HG03039 (cell line): Measurements from ENCODE around the gene RFFL.
"Not testable (repeated sequence)": the region's sequence is repeated elsewhere in the genome, so short reads cannot be mapped to it uniquely, and the experiment has no call there.

Source experiments
- ATAC-seq: cut with Tn5 transposase; IDR thresholded peaks from one replicate; pipeline ENCODE4 v1.9.1; 2021; ENCODE audit warnings: mild to moderate bottlenecking, moderate library complexity; ENCODE audit not compliant: unreplicated experiment

The RFFL gene, protein sequence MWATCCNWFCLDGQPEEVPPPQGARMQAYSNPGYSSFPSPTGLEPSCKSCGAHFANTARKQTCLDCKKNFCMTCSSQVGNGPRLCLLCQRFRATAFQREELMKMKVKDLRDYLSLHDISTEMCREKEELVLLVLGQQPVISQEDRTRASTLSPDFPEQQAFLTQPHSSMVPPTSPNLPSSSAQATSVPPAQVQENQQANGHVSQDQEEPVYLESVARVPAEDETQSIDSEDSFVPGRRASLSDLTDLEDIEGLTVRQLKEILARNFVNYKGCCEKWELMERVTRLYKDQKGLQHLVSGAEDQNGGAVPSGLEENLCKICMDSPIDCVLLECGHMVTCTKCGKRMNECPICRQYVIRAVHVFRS

DNA sequence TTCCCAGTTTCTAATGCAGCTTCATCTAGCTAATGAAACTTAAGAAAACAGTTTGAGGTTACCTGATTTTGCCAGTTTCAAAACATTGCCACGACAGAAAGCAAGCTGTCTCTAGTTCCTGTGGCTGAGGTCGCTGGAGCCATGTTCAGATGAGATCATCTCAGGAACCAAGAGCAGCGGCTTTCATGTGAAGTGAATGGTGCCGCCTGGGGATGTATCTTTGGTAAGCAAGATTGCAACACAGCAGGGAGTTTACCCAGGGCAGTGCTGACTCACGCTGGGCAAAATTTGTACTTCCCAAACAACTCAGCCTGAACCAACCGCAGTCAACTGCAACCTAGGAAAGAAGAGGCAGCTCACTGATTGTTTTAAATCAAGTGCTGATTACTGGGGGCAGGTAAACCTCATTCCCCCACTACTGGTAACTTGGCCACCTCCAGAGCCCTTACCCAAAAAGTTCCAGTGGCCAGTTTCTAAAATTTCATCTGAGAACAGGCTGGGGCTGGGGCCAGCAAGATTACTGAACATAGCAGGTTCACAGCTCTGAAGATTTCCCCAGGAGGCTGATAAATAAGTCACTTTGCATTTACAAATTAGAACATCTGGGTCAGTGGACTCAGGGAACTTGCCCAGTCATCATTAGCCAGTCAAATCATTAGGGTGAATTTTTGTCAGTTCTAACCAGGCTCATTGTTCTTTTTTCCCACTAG, at the start of gene RFFL:
Gene RFFL, minus strand, starts transcription at position 194 of the 710 bp plus-strand sequence. CDS start 37,154 bp downstream, outside the sequence.
- ATAC-seq: peak; percentile 72

GRCh38 chr17:35110791-35111190, 47.3 kb upstream of the RFFL start:
- ATAC-seq: not testable (repeated sequence)

GRCh38 chr17:35104844-35105450, 41.4 kb upstream of the RFFL start:
- no peak for ATAC-seq

GRCh38 chr17:35103271-35103670, 39.8 kb upstream of the RFFL start:
- ATAC-seq: no peak

- ATAC-seq: no peak
These were observed 38.2 kb upstream of the RFFL start for GRCh38 chr17:35101725-35102124.

GRCh38 chr17:35101036-35101435, 37.5 kb upstream of the RFFL start:
- ATAC-seq: no peak

DNA sequence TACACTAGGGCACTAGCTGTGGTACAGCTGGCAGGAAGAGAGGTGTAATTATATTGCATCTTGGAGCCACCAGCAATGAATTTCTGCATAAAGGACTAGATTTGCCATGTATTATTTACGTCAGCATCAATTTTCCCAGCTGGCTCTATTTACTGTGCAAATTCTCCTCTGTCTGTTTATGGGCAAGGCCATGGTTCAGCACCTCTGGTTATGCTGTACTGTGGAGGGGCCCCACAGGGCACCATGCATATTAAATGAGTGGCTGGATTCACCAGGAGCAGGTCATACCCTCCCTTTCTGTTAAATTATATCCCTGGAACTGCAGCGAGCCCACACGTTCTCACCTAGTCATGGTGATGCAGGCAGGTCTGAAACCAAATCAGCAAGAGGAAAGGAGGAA, 36.4 kb upstream of the RFFL start:
- no peak for ATAC-seq

GRCh38 chr17:35097776-35098175, 34.3 kb upstream of the RFFL start:
- no peak for ATAC-seq

- no peak for ATAC-seq
These were observed 32.2 kb upstream of the RFFL start for GRCh38 chr17:35095741-35096140.

- ATAC-seq: no peak
These were observed 31.4 kb upstream of the RFFL start for GRCh38 chr17:35094902-35095301.

- ATAC-seq: not testable (repeated sequence)
These were observed 27.2 kb upstream of the RFFL start for GRCh38 chr17:35090707-35091106.

DNA sequence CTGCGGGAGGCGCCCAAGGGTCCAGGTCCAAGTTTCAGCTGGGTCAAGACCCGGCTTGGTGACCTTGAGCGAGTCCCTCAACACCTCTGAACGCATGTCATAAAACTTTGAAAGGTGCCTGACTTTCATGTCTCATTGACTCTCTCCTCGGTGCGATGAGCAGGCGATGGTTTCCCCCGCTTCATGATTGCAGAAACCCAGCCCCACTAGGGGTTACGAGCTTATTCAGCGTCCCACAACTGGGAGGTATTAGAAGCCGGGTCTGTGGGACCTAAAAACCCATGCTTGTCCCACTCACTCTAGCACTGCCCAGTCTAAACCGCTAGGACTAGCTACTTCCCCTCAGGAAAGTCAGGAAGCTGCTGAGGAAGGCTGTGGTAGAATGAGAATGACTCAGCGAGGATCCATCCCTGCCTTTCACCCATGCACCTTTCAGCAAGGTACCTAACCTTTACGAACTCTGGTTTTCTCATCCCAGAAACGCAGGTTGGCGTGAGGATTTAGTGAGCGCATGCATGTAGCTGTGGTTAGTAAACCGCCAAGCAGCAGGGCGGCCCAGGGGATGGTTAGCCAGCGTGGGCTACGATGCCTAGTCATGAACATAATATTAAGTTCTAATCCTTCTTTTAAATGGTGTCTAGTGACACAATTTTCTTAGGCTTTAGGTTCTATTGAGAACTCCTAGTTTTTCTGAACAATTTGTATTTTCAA, 26.2 kb upstream of the RFFL start:
- ATAC-seq: no peak

- ATAC-seq: peak; percentile 68
These were observed 25.5 kb upstream of the RFFL start for GRCh38 chr17:35088881-35089585.

GRCh38 chr17:35088356-35088880, 24.9 kb upstream of the RFFL start:
- ATAC-seq: peak; percentile 8

- ATAC-seq: no peak
These were observed 24.3 kb upstream of the RFFL start for GRCh38 chr17:35087731-35088355.

GRCh38 chr17:35086931-35087573, 23.5 kb upstream of the RFFL start:
- ATAC-seq: no peak

GRCh38 chr17:35086164-35086563, 22.7 kb upstream of the RFFL start:
- no peak for ATAC-seq

DNA sequence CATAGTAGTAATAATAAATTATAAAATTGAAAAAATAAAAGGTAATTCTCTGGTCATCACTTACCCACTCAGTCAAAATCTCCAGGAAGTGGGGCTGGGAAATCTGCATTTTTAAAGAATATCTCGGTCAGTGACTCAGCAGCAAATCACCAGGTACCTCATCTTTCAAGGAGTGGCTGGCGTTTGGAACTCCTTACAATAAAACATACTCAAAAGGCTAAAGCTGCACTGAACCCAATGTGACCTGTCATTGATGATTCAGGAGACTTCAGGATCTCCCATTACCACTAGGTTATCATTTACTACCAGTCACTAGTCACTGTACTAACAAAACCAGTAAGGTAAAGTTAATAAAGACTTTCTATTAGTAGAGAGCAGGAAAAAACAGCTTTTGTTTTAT, 21.5 kb upstream of the RFFL start:
- ATAC-seq: no peak

DNA sequence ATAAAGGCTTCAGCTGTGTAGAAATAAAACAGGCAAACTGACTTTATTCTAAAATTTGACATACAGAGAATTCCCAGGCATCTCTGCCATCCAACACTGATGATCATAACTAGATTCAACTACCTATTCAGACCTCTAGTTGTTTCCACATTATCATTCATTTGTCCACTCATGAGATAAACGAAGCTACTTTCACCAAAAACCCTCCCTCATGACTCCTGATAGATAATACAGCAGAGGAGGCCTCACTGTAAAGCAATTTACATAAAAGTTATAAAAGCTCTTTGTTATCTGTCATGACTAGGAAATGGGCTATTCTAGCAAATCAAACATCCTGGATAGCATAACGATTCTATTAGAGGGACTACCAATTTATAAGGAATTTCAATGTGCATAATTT, 19.6 kb upstream of the RFFL start:
- no peak for ATAC-seq
